ENCODE data around the gene USP37.

USP37 gene

DNA sequence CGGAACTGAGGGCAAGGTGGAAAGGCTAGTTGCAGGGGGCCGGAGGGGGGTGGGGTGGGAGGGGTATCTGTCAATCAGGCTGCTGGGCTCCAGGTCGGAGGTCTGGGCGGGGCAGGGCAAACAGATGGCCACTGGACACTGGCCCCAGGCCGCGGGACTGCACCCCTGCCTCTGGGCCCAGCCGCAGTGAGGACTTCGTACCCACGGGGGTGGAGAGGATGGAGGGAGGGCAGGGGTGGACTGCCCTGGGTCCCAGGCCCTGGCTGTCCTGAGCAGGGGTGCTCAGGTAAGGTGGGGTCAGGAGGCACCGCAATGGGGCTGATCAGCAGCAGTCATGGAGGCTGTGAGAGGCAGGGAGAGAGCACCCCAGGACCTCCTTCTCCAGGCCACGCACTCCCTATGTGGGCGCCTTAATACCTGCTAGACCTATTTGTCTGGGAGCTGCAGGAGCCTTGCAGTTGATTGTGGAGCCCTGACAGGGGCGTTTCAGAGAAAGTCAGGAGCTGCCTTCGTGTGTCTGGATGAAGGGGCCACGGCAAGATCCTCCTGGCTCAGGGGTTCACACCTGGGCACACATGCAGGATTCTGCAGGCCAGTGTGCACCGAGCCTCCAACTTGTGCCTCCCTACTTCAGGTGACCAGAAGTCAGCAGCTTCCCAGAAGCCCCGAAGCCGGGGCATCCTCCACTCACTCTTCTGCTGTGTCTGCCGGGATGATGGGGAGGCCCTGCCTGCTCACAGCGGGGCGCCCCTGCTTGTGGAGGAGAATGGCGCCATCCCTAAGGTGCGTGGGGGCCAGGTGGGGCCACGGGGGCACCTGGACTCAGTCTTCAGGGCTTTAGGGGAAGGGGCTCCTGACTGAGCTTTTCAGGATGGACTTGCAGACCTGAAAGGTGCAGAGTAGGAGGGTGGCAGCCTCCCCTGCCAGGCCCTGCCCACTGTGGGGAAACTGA lies 166.9 kb downstream of the USP37 start:
- H3K4me3 ChIP-seq (replicated peaks; ENCODE audit: insufficient read depth, low read length): peak overlapping the region; percentile 79
- H3K27ac ChIP-seq (replicated peaks): peak overlapping the region; percentile 99
- no peaks in the 10 kb centered on the region for H3K27me3 ChIP-seq (ENCODE audit: insufficient read depth, poor library complexity, severe bottlenecking)
- DNase-seq (ENCODE audit: low read depth in 1 of 2, low spot score in 1 of 2): no peak
- TF ChIP-seq GABPA (IDR thresholded peaks at IDR 0.05; ENCODE audit: low read depth): no peak
- no peak for TF ChIP-seq POLR2AphosphoS5 (IDR thresholded peaks at IDR 0.05; ENCODE audit: low read depth)
- TF ChIP-seq, protein P1, sequence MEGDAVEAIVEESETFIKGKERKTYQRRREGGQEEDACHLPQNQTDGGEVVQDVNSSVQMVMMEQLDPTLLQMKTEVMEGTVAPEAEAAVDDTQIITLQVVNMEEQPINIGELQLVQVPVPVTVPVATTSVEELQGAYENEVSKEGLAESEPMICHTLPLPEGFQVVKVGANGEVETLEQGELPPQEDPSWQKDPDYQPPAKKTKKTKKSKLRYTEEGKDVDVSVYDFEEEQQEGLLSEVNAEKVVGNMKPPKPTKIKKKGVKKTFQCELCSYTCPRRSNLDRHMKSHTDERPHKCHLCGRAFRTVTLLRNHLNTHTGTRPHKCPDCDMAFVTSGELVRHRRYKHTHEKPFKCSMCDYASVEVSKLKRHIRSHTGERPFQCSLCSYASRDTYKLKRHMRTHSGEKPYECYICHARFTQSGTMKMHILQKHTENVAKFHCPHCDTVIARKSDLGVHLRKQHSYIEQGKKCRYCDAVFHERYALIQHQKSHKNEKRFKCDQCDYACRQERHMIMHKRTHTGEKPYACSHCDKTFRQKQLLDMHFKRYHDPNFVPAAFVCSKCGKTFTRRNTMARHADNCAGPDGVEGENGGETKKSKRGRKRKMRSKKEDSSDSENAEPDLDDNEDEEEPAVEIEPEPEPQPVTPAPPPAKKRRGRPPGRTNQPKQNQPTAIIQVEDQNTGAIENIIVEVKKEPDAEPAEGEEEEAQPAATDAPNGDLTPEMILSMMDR (IDR thresholded peaks at IDR 0.05; ENCODE audit: insufficient read depth, low read length): no peak
- no peak for TF ChIP-seq SPI1 (IDR thresholded peaks at IDR 0.05; ENCODE audit: borderline replicate concordance, low read depth)
- TF ChIP-seq, protein P2, sequence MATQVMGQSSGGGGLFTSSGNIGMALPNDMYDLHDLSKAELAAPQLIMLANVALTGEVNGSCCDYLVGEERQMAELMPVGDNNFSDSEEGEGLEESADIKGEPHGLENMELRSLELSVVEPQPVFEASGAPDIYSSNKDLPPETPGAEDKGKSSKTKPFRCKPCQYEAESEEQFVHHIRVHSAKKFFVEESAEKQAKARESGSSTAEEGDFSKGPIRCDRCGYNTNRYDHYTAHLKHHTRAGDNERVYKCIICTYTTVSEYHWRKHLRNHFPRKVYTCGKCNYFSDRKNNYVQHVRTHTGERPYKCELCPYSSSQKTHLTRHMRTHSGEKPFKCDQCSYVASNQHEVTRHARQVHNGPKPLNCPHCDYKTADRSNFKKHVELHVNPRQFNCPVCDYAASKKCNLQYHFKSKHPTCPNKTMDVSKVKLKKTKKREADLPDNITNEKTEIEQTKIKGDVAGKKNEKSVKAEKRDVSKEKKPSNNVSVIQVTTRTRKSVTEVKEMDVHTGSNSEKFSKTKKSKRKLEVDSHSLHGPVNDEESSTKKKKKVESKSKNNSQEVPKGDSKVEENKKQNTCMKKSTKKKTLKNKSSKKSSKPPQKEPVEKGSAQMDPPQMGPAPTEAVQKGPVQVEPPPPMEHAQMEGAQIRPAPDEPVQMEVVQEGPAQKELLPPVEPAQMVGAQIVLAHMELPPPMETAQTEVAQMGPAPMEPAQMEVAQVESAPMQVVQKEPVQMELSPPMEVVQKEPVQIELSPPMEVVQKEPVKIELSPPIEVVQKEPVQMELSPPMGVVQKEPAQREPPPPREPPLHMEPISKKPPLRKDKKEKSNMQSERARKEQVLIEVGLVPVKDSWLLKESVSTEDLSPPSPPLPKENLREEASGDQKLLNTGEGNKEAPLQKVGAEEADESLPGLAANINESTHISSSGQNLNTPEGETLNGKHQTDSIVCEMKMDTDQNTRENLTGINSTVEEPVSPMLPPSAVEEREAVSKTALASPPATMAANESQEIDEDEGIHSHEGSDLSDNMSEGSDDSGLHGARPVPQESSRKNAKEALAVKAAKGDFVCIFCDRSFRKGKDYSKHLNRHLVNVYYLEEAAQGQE (IDR thresholded peaks at IDR 0.05; ENCODE audit: insufficient replicate concordance, low read depth): no peak

Small RNAs within 50 kb of the gene (microRNA-seq; reads per million reads assigned to microRNA genes)
- gene MIR26B: 6,410 reads per million, percentile 96 among the genes with 10 or more reads in this experiment

Measured in HL-60 (cell line).